LNCAP (cell line): Measurements from ENCODE around the gene NHS.

Source experiments
- TF ChIP-seq, protein P1 (sequence below): fragments of 450-650 bp; IDR thresholded peaks from 2 replicates; pipeline ENCODE4 v1.5.1; 2017; ENCODE audit warnings: mild to moderate bottlenecking

NHS gene

GRCh38 chrX:17435476-17435875 lies 60.5 kb downstream of the NHS start:
- TF ChIP-seq, protein P1, sequence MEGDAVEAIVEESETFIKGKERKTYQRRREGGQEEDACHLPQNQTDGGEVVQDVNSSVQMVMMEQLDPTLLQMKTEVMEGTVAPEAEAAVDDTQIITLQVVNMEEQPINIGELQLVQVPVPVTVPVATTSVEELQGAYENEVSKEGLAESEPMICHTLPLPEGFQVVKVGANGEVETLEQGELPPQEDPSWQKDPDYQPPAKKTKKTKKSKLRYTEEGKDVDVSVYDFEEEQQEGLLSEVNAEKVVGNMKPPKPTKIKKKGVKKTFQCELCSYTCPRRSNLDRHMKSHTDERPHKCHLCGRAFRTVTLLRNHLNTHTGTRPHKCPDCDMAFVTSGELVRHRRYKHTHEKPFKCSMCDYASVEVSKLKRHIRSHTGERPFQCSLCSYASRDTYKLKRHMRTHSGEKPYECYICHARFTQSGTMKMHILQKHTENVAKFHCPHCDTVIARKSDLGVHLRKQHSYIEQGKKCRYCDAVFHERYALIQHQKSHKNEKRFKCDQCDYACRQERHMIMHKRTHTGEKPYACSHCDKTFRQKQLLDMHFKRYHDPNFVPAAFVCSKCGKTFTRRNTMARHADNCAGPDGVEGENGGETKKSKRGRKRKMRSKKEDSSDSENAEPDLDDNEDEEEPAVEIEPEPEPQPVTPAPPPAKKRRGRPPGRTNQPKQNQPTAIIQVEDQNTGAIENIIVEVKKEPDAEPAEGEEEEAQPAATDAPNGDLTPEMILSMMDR: no peak

- TF ChIP-seq, protein P1: no peak
These were observed 63.2 kb downstream of the NHS start for GRCh38 chrX:17438221-17438620.

- TF ChIP-seq, protein P1: no peak
These were observed 65.3 kb downstream of the NHS start for GRCh38 chrX:17440258-17440657.

GRCh38 chrX:17440836-17441235 lies 65.8 kb downstream of the NHS start:
- TF ChIP-seq, protein P1: no peak

GRCh38 chrX:17441965-17442364 lies 67.0 kb downstream of the NHS start:
- TF ChIP-seq, protein P1: no peak

DNA sequence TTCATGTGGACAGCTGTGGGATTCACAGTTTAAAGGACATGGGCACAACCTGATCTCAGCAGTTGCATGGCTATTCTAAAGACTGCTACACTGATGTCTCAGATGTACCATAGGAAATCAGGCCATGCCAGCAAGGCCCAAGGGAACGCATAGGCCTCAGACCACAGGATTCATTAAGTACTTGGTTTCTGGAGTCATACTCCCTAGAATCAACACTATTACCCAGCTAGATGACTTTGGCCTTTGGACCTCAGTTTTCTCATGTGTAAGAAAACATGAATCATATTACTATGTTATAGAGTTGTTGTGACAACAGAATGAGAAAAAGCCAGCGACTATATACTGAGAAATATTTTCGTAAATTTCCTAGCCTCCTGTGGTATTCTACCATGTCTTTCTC lies 67.9 kb downstream of the NHS start:
- TF ChIP-seq, protein P1: no peak

- TF ChIP-seq, protein P1: no peak
These were observed 68.6 kb downstream of the NHS start for GRCh38 chrX:17443556-17443955.

DNA sequence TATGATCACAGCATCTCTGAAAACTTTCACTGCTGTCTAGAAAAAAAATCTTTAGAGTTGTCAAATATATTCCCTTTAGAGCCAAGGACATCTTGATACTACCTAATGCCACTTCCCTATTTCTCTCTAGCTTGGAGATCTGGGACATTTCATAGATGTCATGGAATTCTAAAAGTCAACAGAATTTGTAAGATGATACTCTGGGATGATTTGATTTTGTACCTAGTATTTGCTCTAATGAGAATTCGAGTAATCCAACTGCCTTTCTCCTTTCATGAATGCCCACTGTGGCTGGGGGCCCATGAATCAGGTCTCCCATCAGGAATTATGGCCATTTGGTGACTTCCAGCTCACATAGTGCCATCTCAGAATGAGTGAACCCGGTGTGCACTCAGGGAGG lies 73.2 kb downstream of the NHS start:
- TF ChIP-seq, protein P1: no peak
